HUES48 (cell line): Measurements from ENCODE around the gene NBEAL2.

Experiments
- H3K27ac ChIP-seq: one replicate; pipeline ENCODE4 v1.7.0; 2013; ENCODE audit warnings: low read depth, low read length, inconsistent platforms
- H3K27me3 ChIP-seq: 2 replicates; pipeline ENCODE4 v1.6.1; 2013; ENCODE audit warnings: mild to moderate bottlenecking, low read length; ENCODE audit not compliant: control insufficient read depth, insufficient read depth
- H3K36me3 ChIP-seq: 2 replicates; pipeline ENCODE4 v1.6.1; 2013; ENCODE audit warnings: low read length; ENCODE audit not compliant: control insufficient read depth, insufficient read depth
- H3K4me1 ChIP-seq: 2 replicates; pipeline ENCODE4 v1.6.1; 2013; ENCODE audit warnings: mild to moderate bottlenecking, low read length; ENCODE audit not compliant: control insufficient read depth, insufficient read depth
- H3K4me3 ChIP-seq: 2 replicates; pipeline ENCODE4 v1.5.1; 2013; ENCODE audit warnings: mild to moderate bottlenecking, low read depth, low read length
- H3K9ac ChIP-seq: 2 replicates; pipeline ENCODE4 v1.6.1; 2013; ENCODE audit warnings: mild to moderate bottlenecking, low read depth, low read length, moderate library complexity
- H3K9me3 ChIP-seq: 2 replicates; pipeline ENCODE4 v1.6.1; 2013; ENCODE audit warnings: low read length; ENCODE audit not compliant: control insufficient read depth, insufficient read depth

Gene NBEAL2

DNA sequence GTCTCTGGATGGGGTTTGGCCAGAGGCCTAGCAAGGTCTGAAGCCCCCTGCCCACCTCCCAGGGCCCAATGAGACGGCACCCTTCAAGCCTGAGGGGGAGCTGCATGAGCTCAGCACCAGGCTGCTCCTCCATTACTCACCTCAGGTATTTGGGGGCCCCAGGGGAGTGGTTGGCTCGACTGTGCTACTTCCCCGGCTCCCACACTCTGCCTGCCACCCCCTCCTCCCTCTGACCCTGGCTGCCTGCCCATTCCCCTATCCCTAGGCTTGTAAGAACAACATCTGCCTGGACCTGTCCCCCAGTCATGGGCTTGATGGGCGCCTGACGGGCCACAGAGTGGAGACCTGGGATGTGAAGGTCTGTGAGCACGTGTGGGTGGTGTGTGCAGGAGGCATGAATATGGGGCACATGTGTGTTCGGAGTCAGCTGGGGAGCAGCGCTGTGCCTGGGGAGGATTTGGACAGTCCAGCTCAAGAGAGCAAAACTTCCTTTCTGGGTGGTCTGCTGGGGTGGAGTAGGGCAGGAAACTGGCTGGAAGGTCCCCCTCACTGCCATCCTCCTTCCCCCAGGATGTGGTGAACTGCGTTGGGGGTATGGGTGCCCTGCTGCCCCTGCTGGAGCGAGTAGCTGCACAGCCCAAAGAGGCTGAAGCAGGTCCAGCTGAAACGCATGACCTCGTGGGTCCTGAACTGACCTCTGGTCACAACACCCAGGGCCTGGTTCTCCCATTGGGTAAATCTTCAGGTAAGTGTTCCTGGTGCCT lies 17.4 kb downstream of the NBEAL2 start:
- no peak overlapping the region for H3K9ac ChIP-seq
- H3K4me1 ChIP-seq = no peaks in the 10 kb centered on the region
- peaks cover 46% of the 10 kb centered on the region for H3K36me3 ChIP-seq

DNA sequence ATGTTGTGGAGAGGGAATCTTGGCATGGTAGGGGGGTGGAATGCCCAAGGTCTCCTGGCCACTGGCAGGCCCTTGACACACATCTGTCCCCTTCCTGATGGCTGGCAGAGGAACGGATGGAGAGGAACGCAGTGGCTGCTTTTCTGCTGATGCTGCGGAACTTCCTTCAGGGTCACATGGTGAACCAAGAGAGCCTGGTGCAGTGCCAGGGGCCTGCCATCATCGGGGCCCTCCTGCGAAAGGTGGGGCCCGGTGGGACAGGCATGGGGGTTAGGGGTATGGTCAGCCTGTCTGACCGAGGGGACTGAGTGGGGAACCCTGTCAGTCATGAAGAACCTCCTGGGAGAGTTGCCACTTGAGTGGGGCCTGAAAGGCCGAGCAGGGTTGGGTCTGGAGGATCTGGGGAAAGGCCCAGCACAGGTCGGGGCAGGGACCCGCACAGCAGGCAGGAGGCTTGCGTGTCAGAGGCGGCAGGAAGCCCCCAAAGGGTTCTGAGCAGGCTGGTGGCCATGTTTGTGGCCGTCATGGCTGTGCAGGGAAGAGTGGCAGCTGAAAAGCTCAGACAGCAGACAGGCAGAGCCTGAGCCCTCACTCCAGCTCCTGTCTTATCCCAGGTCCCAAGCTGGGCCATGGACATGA lies 18.1 kb downstream of the NBEAL2 start:
- Histone ChIP-seq H3K4me1 (no peaks in the 10 kb centered on the region), H3K27ac (no peak overlapping the region), H3K9ac (no peak overlapping the region), H3K36me3 (peaks cover 52% of the 10 kb centered on the region), H3K4me3 (no peak overlapping the region), H3K9me3 (no peaks in the 10 kb centered on the region), H3K27me3 (no peaks in the 10 kb centered on the region)

More for the DNA sequence above, 17.4 kb downstream of the NBEAL2 start:
- Histone ChIP-seq H3K4me3 (no peak overlapping the region), H3K9me3 (no peaks in the 10 kb centered on the region), H3K27ac (no peak overlapping the region), H3K27me3 (no peaks in the 10 kb centered on the region)

DNA sequence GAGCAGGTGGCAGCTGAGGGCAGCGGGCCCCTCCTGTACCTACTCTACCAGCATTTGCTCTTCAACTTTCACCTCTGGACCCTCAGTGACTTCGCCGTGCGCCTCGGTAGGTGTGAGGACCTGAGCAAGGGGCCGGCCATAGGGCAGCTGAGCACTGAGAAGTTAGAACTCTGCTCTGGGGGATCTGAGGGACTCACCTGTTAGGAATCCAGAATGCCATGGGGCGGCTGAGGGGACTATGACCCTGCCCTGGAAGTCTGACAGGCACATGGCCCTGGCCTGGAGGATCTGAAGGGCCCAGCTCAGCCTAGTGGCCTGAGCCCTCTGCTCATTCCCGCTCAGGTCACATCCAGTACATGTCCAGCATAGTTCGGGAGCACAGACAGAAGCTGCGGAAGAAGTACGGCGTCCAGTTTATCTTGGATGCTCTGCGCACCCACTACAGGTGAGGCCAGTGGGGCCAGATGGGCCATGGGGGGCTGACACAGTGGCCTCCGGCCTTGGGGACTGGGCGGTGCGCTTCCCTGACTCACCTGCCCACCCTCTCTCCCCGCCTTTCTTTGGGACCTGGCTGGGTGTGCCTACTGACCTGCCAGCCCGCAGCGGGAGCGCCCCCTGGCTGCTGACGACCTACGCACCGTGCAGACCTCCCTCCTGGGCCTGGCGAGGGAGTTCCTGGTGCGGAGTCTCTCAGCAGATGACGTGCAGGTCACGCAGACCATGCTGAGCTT lies 18.8 kb downstream of the NBEAL2 start:
- H3K36me3 ChIP-seq = peaks cover 58% of the 10 kb centered on the region
- no peaks in the 10 kb centered on the region for H3K4me1 ChIP-seq
- no peak overlapping the region for H3K4me3 ChIP-seq
- no peak overlapping the region for H3K9ac ChIP-seq
- H3K9me3 ChIP-seq = no peaks in the 10 kb centered on the region
- no peaks in the 10 kb centered on the region for H3K27me3 ChIP-seq
- H3K27ac ChIP-seq = no peak overlapping the region

DNA sequence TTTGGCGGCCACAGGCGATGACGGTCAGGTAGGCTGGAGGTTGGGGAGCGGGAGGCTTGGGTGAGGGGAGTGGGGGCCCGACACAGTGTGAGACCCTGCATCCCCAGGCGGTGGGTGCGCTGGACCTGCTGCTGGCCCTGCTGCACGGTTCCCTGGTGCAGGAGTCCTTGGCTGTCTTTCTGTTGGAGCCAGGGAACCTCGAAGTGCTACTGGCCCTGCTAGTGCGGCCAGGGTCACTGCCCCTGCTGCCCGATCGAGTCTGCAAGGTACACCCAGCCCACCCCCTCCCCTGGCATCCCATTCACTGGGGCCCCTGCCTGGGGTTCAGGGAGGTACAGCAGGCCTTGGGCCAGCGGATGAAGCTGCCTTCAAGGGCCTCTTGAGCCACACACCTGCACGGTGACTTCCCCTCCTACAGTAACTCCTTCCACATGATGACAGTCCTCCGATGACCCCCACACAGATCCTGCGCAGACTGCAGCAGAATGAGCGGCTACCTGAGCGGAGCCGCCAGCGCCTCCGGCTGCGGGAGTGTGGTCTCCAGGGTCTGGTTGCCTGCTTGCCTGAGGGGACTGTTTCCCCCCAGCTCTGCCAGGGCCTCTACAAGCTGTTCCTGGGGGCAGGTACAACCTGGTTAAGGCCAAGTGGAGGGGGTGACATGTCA lies 19.5 kb downstream of the NBEAL2 start:
- H3K9ac ChIP-seq = no peak overlapping the region
- H3K4me1 ChIP-seq = no peaks in the 10 kb centered on the region
- peaks cover 64% of the 10 kb centered on the region for H3K36me3 ChIP-seq
- no peak overlapping the region for H3K27ac ChIP-seq
- no peaks in the 10 kb centered on the region for H3K27me3 ChIP-seq
- H3K9me3 ChIP-seq = no peaks in the 10 kb centered on the region
- H3K4me3 ChIP-seq = no peak overlapping the region

DNA sequence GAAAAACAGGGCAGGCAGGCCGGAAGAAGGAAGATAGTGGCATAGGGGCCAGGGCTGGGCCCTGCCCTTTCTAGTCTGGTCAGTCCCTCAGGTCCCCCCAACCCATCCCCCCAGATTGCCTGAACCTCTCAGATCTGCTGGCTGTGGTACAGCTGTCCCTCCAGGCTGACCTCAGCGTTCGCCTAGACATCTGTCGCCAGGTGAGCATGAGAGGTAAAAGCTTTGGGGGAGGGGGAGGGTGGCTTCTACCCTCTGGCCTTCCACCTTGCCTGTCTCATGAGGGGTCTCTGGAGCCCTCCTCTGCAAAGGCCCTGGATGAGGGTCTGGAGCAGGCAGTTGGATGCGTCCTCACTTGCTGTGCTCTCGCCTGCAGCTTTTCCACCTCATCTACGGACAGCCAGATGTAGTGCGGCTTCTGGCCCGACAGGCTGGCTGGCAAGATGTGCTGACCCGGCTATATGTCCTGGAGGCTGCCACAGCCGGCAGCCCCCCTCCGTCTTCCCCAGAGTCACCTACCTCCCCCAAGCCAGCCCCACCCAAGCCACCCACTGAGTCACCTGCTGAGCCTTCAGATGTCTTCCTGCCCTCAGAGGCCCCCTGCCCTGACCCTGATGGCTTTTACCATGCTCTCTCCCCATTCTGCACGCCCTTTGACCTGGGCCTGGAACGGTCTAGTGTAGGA lies 20.2 kb downstream of the NBEAL2 start:
- Histone ChIP-seq H3K4me1 (no peaks in the 10 kb centered on the region), H3K9ac (no peak overlapping the region), H3K9me3 (no peaks in the 10 kb centered on the region), H3K36me3 (peaks cover 64% of the 10 kb centered on the region), H3K27ac (no peak overlapping the region), H3K27me3 (no peaks in the 10 kb centered on the region), H3K4me3 (no peak overlapping the region)

DNA sequence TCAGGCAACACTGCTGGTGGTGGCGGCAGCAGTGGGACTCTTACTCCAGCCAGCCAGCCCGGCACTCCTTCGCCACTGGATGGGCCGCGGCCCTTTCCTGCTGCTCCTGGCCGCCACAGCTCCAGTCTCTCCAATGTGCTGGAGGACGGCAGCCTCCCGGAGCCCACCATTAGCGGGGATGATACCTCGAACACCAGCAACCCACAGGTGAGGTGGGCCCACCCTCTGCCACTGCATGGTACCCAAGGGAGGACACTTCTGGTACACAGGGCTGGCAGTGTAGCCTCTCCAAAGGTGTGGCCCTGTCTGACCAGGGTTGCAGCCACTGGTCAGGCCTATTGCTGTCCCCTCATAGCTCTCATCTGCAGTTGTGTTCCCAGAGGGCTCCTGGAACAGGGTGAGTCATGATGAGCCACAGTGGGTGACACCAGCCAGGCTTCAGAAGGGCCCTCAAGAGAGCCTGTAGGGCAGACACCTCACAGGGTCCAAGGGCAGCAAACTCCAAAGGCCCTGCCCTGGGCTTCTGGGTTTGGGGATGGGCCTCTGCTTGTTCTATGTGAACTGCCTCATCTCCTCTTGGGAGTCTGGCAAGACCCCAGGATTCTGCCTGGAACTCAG lies 20.8 kb downstream of the NBEAL2 start:
- H3K9me3 ChIP-seq = no peaks in the 10 kb centered on the region
- H3K4me3 ChIP-seq = no peak overlapping the region
- H3K36me3 ChIP-seq = peaks cover 69% of the 10 kb centered on the region
- H3K4me1 ChIP-seq = no peaks in the 10 kb centered on the region
- H3K27ac ChIP-seq = no peak overlapping the region
- H3K27me3 ChIP-seq = no peaks in the 10 kb centered on the region
- no peak overlapping the region for H3K9ac ChIP-seq

DNA sequence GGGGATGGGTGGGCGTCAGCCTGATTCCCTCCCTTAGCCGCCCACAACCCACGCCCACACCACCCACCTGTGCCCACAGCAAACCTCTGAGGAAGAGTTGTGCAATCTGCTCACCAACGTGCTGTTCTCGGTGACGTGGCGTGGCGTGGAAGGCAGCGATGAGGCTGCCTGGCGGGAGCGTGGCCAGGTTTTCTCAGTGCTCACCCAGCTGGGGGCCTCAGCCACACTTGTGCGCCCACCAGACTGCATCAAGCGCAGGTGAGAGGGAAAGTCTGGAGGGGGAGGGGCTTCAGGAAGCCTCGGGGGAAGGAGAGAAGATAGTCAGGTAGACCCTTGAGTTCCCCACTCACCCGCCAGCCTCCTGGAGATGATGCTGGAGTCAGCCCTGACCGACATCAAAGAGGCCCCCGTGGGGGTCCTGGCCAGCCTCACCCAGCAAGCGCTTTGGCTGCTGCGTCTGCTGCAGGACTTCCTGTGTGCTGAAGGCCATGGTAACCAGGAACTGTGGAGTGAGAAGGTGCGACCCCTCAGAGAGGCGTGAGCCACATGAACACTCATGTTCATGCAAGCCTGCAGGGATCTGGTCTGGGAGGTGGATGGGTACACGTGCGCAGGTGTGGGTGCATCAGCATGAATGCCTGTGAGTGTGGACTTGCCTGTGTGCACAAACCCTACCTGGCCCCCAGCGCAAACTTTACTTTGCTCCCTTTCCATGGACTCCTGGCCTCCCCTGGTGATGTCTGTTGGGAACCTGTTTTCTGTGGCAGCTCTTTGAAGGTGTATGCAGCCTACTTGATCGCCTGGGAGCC lies 21.7 kb downstream of the NBEAL2 start:
- Histone ChIP-seq H3K9me3 (no peaks in the 10 kb centered on the region), H3K4me1 (no peaks in the 10 kb centered on the region), H3K4me3 (no peak overlapping the region), H3K27ac (no peak overlapping the region), H3K9ac (no peak overlapping the region), H3K36me3 (peaks cover 78% of the 10 kb centered on the region), H3K27me3 (no peaks in the 10 kb centered on the region)

DNA sequence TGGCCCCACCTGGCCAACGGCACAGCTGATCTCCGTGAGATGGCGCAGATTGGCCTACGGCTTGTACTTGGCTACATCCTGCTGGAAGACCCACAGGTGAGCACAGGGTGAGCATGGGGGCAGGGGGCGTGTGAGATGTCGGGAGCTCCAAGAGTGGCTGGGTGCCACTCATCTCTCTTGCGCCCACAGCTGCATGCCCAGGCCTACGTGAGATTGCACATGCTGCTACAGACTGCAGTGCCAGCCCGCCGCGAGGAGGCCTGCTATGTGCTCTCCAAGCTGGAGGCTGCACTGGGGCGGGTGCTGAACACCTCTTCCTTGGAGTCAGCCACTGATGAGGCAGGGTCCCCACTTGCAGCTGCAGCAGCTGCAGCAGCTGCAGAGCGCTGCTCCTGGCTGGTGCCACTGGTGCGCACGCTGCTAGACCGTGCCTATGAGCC lies 22.3 kb downstream of the NBEAL2 start:
- H3K36me3 ChIP-seq = peaks cover 84% of the 10 kb centered on the region
- no peaks in the 10 kb centered on the region for H3K27me3 ChIP-seq
- H3K9ac ChIP-seq = no peak overlapping the region

DNA sequence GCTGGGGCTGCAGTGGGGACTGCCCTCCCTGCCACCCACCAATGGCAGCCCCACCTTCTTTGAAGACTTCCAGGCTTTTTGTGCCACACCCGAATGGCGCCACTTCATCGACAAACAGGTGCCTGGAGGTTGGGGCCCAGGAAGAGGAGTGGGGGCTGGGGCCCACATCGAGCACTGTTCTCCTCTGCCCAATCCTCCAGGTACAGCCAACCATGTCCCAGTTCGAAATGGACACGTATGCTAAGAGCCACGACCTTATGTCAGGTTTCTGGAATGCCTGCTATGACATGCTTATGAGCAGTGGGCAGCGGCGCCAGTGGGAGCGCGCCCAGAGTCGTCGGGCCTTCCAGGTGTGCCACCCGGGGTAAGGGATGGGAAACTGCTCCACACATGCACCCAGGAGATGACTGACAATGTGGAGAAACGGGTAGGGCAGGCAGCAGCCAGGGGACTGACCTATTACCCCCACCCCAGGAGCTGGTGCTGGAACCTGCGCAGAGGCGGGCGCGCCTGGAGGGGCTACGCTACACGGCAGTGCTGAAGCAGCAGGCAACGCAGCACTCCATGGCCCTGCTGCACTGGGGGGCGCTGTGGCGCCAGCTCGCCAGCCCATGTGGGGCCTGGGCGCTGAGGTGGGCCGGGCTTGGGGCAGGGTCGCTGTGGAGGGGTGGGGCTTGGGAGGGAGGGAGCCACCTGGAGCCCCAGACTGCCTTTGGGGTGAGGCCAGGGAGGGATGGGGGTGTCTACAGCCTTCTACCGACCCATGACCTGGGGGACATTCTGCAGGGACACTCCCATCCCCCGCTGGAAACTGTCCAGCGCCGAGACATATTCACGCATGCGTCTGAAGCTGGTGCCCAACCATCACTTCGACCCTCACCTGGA lies 22.9 kb downstream of the NBEAL2 start:
- Histone ChIP-seq H3K4me1 (no peaks in the 10 kb centered on the region), H3K36me3 (peaks cover 85% of the 10 kb centered on the region), H3K9ac (no peak overlapping the region), H3K9me3 (no peaks in the 10 kb centered on the region), H3K27ac (no peak overlapping the region), H3K27me3 (no peaks in the 10 kb centered on the region), H3K4me3 (no peak overlapping the region)

More for the DNA sequence above, 22.3 kb downstream of the NBEAL2 start:
- Histone ChIP-seq H3K27ac (no peak overlapping the region), H3K4me3 (no peak overlapping the region), H3K4me1 (no peaks in the 10 kb centered on the region), H3K9me3 (no peaks in the 10 kb centered on the region)
